GM21786 (cell line): ENCODE data around the gene PTGDR2.
A peak's percentile ranks its signal among the peaks of the same experiment; 100 is the strongest.
"Not testable (repeated sequence)": the region's sequence is repeated elsewhere in the genome, so short reads cannot be mapped to it uniquely, and the experiment has no call there.

ENCODE experiments used
- ATAC-seq: cut with Tn5 transposase; IDR thresholded peaks from one replicate; pipeline ENCODE4 v1.9.1; 2021; ENCODE audit not compliant: unreplicated experiment

PTGDR2 gene

DNA sequence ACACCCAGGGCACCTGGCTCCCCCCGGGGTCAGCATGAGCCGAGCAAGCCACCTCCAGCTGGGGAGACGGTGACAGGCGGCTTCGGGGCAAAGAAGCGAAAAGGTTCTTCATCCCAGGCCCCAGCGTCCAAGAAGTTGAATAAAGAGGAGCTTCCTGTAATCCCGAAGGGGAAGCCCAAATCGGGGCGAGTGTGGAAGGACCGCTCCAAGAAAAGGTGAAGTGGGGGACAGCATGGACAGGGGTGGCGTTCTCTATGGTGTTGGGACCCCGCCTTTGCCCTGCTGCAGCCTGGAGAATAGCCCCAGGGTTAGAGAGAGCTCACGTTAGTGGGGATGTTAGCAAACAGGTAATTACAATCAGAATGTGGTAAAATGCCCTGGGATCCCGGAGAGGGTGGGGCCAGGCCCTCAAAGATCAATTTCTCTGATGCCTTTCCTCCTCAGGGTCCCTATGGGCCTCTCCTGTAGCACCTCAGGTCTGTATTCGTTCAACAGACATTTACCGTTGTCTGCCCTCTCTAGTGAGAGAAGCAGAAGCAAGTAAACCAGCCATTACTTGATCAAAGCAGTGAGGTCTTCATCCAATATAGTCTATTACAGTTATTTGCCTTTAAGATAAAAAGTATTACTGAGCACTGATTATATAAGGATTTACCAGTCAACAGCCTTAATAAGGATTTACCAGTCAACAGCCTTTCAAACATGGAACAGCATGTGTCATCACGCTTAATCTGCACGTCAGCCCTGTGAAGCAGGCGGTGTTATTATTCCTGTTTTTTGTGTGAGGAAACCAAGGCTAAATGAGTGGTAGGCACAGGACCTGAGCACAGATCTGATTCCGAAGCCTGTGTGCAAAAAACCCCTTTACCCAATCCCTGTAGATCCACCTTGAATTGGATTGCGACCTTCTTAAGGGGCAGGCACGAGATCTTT is 12.8 kb downstream of the PTGDR2 start:
- no peak for ATAC-seq

DNA sequence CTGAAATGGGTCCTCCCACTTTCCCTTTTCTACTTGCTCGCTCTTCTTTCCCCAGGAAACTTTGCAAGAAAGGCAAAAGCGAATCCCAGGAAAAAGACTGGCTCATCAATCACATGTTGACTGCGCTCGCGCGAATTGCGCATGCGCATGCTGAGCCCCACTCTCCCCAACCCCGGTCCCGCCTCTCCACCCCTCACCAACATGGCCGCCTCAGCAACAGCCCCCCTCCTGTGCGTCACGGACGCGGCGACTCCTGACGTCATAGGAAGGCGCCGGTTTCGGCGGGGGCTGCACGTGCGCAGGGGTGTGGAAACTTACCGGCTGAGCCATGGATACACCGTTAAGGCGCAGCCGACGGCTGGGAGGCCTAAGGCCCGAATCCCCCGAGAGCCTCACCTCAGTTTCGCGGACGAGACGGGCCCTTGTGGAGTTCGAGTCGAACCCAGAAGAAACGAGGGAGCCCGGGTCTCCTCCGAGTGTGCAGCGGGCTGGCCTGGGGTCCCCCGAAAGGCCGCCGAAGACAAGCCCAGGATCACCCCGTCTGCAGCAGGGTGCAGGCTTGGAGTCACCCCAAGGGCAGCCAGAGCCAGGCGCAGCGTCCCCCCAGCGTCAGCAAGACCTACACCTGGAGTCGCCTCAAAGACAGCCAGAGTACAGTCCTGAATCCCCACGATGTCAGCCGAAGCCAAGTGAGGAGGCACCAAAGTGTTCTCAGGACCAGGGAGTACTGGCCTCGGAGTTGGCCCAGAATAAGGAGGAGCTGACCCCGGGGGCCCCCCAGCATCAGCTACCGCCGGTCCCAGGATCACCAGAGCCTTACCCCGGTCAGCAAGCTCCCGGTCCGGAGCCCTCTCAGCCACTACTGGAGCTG is 13.7 kb downstream of the PTGDR2 start, which contains the start of gene CCDC86:
CCDC86 (plus strand) TSS at position 317 of the 871 bp plus-strand sequence; CDS start at position 329, 12 bp downstream.
- peak; percentile 68 for ATAC-seq

GRCh38 chr11:60840470-60841430 is 15.0 kb downstream of the PTGDR2 start:
- ATAC-seq, result no peak

DNA sequence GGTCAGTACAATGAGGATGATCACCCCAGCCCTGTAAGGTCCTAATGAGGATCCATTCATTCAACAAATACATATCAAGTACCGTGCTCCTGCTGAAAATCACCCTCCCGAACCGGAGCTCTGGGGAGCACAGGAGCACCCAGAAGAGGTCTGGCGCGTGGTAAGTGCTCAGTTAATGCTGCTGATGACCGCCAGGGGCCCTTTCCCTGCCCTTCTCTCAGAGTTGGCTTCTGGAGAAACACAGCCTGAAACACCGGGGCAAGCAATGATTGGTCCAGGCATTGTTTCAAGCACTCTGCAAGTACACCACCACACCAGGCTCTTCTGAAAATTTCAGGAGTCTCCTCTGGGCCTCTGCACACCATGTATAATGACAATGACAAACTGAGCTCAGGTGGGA is 17.6 kb downstream of the PTGDR2 start:
- ATAC-seq, result no peak

- ATAC-seq, result no peak
Measured at GRCh38 chr11:60836866-60837515, 18.8 kb downstream of the PTGDR2 start.

DNA sequence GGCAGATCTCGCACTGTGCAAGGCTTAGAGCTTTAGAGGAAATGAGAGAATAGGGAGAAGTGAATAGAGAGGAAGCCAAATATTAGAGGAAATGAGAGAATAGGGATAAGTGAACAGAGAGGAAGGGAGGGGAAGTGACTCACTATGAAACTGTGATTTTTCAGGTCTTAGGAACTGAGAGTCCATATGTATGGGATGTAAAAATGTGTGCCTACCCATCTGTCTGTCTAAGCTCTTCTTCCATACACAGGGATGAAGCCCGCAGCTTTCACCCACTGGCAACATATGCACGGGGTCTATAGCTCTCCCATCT is 20.3 kb downstream of the PTGDR2 start:
- ATAC-seq, result no peak

DNA sequence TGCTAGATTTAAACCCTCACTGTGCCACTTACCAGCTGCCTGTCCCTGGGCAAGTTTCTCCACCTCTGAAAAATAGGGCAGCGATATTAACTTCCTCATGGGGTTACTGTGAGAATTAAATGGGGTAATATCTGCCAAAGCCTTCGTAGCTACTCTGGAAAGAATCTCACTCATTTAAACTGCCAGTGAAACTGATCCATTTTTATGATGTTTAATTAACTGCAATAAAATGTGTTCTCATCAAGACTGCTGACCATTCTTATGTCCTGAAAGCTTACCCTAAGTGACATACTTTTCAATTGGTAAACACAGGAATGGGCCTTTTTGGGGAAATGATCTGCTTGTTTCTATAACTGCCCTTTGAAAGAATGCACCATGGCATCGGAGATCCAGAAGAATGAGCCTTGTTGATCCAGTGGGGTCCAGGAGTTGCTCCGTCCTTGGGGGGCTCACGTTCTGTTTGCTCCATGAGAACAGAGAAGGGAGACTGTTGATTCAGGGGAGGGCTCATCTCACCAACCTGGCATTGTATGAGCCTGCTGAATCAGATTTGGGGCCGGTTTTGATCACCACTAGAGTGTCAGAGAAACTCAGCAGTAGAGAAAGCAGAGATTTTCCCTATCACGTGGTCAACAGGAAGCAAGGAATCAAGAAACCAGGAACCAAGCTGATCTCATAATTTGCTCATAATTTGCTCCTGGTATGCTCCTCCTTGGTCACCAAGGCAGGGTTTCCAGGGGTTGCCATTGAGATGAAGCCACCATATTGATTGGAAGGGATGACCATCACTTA is 20.8 kb downstream of the PTGDR2 start:
- ATAC-seq, result no peak

- ATAC-seq, result no peak
Measured at GRCh38 chr11:60831501-60832079, 24.2 kb downstream of the PTGDR2 start.

GRCh38 chr11:60831143-60831500 is 24.6 kb downstream of the PTGDR2 start:
- peak; percentile 81 for ATAC-seq

DNA sequence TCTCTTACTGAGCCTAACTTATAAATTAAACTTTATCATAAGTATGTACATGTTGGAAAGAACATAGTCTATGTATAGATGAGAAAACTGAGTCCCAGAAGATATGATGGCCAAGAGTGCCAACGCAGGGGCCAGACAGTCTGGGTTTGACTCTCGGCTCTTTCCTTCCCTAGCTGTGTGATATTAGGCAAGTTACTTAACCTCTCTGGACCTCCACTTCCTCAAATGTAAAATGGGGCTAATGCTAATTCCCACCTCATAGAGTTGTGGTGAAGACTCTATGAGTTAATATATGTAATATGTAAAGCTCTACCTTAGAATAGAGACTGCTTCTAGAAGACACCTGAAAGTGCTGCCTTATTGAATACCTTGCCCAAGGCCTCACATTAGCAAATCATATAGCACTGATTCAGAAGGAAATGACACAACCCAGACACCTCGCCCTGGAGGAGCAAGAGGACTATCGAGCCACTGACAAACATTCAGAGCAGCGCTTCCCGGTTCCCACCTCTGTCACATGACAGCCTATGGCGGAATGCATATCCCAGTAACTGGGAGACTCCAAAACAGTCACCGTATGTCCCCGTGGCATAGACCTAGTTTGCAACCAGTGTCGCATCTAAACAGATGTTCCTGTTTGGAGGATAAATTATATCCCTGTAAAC is 25.1 kb downstream of the PTGDR2 start:
- ATAC-seq, result no peak

DNA sequence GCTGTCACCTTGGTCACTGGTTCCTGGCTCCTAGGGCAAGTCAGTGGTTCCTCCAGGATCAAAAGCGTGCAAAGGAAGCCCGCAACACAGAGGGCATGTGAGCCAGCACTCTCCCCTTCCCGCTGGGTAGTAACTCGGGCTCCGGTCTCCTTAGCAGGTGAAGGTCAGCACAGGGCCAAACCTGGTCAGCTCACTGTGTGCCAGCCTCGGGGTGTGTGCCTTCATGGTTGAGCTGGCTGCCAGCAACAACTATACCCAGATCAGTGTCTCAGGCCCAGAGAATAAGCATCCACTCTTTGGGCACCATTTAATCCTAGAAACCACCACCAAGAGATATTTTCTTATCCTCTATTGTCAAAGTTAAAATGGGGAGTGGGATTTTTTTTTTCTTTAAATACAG is 30.0 kb downstream of the PTGDR2 start:
- ATAC-seq, result no peak

DNA sequence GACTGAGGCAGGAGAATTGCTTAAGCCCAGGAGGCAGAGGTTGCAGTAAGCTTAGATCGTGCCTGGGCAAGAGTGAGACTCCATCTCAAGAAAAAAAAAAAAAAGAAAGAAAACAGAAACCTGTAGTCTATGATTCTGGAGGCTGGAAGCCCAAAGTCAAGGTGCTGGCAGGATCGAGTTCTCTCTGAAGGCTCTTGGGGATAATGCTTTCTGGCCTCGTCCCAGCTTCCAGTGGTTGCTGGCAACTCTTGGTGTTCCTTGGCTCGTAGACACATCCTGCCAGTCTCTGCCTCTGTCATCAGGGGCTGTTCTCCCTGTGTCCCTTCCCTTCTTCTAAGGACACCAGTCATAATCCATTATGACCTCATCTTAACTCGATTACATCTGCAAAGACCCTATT is 30.6 kb downstream of the PTGDR2 start:
- no peak for ATAC-seq

- ATAC-seq, result not testable (repeated sequence)
Measured at GRCh38 chr11:60823745-60824306, 31.9 kb downstream of the PTGDR2 start.

GRCh38 chr11:60821827-60822599 is 33.7 kb downstream of the PTGDR2 start:
- ATAC-seq, result peak; percentile 51

- no peak for ATAC-seq
Measured at GRCh38 chr11:60818057-60818456, 37.7 kb downstream of the PTGDR2 start.

GRCh38 chr11:60816590-60817157 is 39.1 kb downstream of the PTGDR2 start:
- ATAC-seq, result no peak

DNA sequence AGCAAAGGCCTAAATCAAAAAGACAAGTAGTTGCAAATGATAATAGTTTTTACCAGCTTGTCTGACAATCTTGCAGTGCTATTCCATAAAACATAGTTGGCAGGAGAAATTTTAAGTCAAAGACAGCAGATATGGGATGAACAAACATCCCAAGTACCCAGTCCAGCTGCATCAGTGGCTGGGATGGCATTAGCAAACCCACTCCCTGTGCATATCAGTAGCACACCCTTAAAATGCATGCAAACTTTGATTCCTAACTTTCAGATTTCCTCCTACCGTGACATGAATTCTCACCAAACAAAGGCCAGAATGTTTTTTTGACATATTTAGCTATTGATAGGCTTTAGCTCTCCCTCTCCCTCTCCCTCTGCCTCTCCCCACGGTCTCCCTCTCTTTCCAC is 41.6 kb downstream of the PTGDR2 start:
- no peak for ATAC-seq
